SJCRH30 (cell line): Measurements from ENCODE around the gene PRKCA. TPM values are rescaled to one million over a fixed set of nuclear protein-coding genes. Genes with fewer than 3 reads are reported as not detected.
"Not testable (repeated sequence)": the region's sequence is repeated elsewhere in the genome, so short reads cannot be mapped to it uniquely, and the experiment has no call there.

ENCODE experiments used
- DNase-seq, 2 experiments: peaks; one replicate each; pipeline ENCODE4 v3.0.0-alpha.2; 2015 to 2020
- H3K27ac ChIP-seq: fragments of 250-450 bp; sonication (Bioruptor Pico); 2 replicates; pipeline ENCODE4 v1.5.1; 2020; ENCODE audit warnings: mild to moderate bottlenecking, moderate library complexity
- H3K27me3 ChIP-seq: fragments of 250-450 bp; sonication (Bioruptor Pico); 2 replicates; pipeline ENCODE4 v1.5.1; 2020; ENCODE audit warnings: mild to moderate bottlenecking, moderate library complexity
- H3K36me3 ChIP-seq: fragments of 250-450 bp; sonication (Bioruptor Pico); 2 replicates; pipeline ENCODE4 v1.5.1; 2020; ENCODE audit warnings: mild to moderate bottlenecking, moderate library complexity
- H3K4me1 ChIP-seq: fragments of 250-450 bp; sonication (Bioruptor Pico); 2 replicates; pipeline ENCODE4 v1.5.1; 2020; ENCODE audit warnings: mild to moderate bottlenecking, moderate library complexity
- H3K4me3 ChIP-seq: fragments of 250-450 bp; sonication (Bioruptor Pico); 2 replicates; pipeline ENCODE4 v1.5.1; 2020; ENCODE audit warnings: mild to moderate bottlenecking, moderate library complexity
- H3K9me3 ChIP-seq: fragments of 250-450 bp; sonication (Bioruptor Pico); replicated peaks from 2 replicates; pipeline ENCODE4 v1.5.1; 2020; ENCODE audit warnings: mild to moderate bottlenecking, moderate library complexity
- total RNA-seq: library from RNA; depleted of rRNA; stranded (reverse); fragments of >200 nt; shearing (Covaris generic); gene quantifications from 2 replicates; pipeline ENCODE4 v1.2.3, GENCODE V29; 2014

PRKCA gene
- total RNA-seq, 1 experiment from 2014 or later, result 24.7 TPM

DNA sequence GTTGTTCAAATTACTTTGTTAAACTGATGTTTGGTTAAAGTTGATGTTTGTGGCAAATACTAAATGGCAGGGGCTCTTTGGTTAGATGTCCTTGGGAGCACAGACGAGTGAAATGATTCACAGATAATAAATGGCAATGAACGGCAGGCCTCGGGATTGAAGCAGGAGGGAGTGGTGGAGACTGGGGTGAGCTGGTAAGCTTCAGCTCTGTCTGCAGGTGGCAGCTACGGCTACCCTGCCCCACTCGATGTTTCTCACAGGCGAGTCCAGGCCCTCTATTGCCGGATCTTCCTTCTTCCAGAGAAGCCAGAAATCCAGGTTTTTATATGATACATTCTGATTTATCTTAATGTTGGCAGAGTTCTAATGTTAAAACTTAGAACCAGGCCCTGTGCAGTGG, 387.8 kb downstream of the PRKCA start:
- H3K36me3 ChIP-seq, result peaks cover 3% of the 10 kb centered on the region; the same call in 1 of the 2 replicates
- H3K4me3 ChIP-seq, result no peak overlapping the region
- no peaks in the 10 kb centered on the region for H3K9me3 ChIP-seq
- DNase-seq, result no peak
- H3K4me1 ChIP-seq, result no peaks in the 10 kb centered on the region
- H3K27ac ChIP-seq, result no peak overlapping the region
- no peaks in the 10 kb centered on the region for H3K27me3 ChIP-seq

DNA sequence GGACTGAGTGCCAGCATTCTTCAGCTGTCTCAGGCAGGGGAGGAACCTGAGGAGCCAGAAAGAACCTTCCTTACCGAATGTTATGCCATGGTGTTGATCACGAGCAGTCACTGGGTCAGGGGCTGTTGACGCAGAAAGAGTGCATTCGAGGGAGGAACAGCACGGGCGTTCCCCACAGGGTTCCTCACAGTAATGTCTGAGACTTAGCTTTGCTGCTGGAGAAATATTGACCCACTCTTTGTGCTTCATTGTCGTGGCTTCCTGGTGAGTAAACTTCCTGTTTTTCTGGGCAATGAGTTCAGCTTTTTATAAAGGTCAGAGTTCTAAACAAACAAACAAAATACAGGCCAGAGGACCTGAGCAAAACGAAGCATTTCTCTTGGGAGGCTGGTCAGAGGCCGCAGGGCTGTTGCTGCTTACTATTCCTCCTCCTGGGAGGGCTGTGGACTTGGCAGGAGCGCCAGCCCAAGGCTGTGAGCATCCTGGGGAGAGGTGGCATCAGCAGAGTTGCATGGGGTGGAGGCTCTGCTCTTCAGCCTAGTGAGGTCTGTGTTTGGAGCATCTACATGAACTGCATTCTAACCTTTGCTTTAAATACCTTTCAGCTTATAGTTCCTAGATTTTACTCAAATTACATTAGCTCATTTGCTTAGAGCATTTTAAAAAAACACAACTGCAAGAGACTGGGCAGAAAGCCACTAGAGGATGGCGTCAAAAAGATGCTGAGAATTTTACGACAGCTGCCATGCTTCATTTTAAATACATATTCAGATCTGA, 389.4 kb downstream of the PRKCA start:
- H3K9me3 ChIP-seq, result no peaks in the 10 kb centered on the region
- no peak overlapping the region for H3K4me3 ChIP-seq
- H3K36me3 ChIP-seq, result peaks cover 3% of the 10 kb centered on the region; the same call in 1 of the 2 replicates
- no peak for DNase-seq
- no peaks in the 10 kb centered on the region for H3K27me3 ChIP-seq
- no peak overlapping the region for H3K27ac ChIP-seq
- no peaks in the 10 kb centered on the region for H3K4me1 ChIP-seq

- no peak overlapping the region for H3K4me3 ChIP-seq
- no peaks in the 10 kb centered on the region for H3K4me1 ChIP-seq
- no peaks in the 10 kb centered on the region for H3K9me3 ChIP-seq
- no peak for DNase-seq
- H3K27ac ChIP-seq, result no peak overlapping the region
- peaks cover 3% of the 10 kb centered on the region for H3K36me3 ChIP-seq
- H3K27me3 ChIP-seq, result no peaks in the 10 kb centered on the region
Observed at GRCh38 chr17:66692421-66692690, 389.9 kb downstream of the PRKCA start.

GRCh38 chr17:66695098-66695497, 392.7 kb downstream of the PRKCA start:
- no peak overlapping the region for H3K27ac ChIP-seq
- DNase-seq, result no peak
- H3K9me3 ChIP-seq, result no peaks in the 10 kb centered on the region; the same call in 1 of the 2 replicates
- no peak overlapping the region for H3K4me3 ChIP-seq
- H3K4me1 ChIP-seq, result no peaks in the 10 kb centered on the region
- H3K27me3 ChIP-seq, result no peaks in the 10 kb centered on the region
- peaks cover 8% of the 10 kb centered on the region; the same call in 1 of the 2 replicates for H3K36me3 ChIP-seq

GRCh38 chr17:66698270-66698669, 395.9 kb downstream of the PRKCA start:
- Histone ChIP-seq H3K9me3 (no peaks in the 10 kb centered on the region; the same call in 1 of the 2 replicates), H3K27ac (no peak overlapping the region), H3K4me3 (no peak overlapping the region), H3K4me1 (no peaks in the 10 kb centered on the region), H3K27me3 (no peaks in the 10 kb centered on the region), H3K36me3 (peaks cover 8% of the 10 kb centered on the region; the same call in 1 of the 2 replicates)
- no peak for DNase-seq

- Histone ChIP-seq H3K36me3 (peaks cover 8% of the 10 kb centered on the region; the same call in 1 of the 2 replicates), H3K4me1 (no peaks in the 10 kb centered on the region)
- no peak for DNase-seq
Observed at GRCh38 chr17:66701462-66701861, 399.0 kb downstream of the PRKCA start.

DNA sequence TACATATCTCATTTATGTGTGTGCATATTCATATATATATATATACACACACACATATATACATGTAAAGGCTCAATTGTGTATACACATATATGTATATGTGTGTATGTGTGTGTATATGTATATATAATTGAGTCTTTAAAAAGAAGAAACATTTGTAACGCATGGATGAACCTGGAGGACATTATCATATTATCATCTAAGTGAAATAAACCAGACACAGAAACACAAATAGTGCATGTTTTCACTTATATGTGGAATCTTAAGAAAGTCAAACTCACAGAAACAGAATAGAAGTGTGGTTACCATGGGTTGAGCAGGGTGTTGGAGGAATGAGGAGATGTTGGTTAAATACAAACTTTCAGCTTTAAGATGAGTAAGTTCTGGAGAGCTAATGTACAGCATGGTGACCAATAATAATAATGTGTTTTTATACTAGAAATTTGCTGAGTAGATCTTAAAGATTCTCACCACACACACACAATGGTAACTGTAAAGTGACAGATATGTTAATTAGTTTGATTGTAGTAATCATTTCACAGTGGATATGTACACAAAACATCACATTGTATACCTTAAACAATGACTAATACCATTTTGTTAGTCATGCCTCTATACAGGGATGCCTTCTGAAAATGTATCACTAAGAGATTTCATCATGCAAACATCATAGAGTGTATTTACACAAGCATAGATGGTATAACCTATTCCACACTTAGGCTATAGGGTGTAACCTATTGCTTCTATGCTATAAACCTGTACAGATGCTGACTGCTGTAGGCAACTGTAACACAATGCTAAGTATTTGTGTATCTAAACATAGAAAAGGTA, 399.9 kb downstream of the PRKCA start:
- H3K27me3 ChIP-seq, result no peaks in the 10 kb centered on the region
- no peak for DNase-seq
- no peak overlapping the region for H3K27ac ChIP-seq
- H3K4me1 ChIP-seq, result no peaks in the 10 kb centered on the region
- peaks cover 8% of the 10 kb centered on the region; the same call in 1 of the 2 replicates for H3K36me3 ChIP-seq
- no peaks in the 10 kb centered on the region; the same call in 1 of the 2 replicates for H3K9me3 ChIP-seq
- H3K4me3 ChIP-seq, result no peak overlapping the region

More at GRCh38 chr17:66701462-66701861, 399.0 kb downstream of the PRKCA start:
- Histone ChIP-seq H3K27me3 (no peaks in the 10 kb centered on the region), H3K27ac (no peak overlapping the region), H3K4me3 (no peak overlapping the region), H3K9me3 (no peaks in the 10 kb centered on the region; the same call in 1 of the 2 replicates)

DNA sequence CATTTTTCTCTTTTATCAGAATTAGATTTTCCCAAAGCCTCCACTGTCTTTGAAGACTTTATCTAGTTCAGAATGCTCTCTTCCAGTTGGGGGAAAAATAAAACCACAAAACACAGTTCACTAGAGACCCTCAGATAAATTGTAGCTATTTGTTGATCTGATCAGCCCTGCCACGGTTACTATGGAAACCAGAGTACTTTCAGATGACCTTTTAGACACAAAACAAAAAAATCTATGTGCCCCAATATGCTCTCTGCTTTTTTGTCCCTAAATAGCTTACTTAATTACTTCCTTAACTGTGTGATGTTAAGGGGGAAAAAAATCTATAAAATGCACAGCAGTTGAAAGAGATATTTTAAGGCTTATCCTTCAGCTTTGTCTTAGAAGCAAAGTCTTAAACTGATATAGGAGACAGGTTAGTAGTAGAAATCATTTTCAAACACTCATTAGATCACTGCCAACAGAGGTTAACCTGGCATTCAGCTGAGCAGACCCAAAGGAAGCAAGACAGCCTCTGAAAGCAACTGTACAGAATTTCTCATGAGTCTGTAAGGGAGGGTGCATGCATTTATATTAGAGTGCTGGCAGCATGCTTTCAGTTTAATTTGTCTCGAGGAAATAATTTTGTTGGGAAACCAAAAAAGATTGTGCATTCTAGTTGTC, 402.6 kb downstream of the PRKCA start:
- Histone ChIP-seq H3K27ac (no peak overlapping the region), H3K27me3 (no peaks in the 10 kb centered on the region), H3K4me1 (no peaks in the 10 kb centered on the region), H3K9me3 (no peaks in the 10 kb centered on the region), H3K36me3 (no peaks in the 10 kb centered on the region), H3K4me3 (no peak overlapping the region)
- no peak for DNase-seq

DNA sequence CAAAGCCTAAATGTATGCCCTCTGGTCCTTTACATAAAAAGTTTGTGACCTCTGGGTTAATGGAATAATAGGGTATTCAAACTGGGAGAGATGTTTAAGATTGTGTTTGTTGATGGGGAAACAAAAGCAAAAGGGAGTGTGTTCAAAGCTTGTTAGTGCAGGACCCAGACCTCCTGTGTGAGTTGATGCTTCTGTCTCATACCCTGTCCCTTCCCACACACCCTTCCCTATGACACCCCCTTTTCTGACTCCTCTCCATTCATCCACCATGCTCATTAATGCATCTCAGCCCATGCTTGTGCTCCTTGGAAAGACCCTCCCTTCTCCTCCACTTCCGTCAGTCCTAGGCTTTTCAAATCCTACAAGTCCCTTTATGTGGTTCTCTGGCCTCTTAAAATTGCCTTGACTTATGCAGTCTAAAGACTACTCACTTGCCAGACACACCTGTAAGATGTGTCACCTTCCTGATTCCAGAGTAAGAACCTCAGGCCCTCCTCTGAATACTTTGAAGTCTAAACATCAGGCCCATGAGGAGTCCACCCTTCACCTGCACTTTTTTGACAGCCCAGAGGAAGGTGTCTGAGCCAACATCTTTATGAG, 404.5 kb downstream of the PRKCA start:
- Histone ChIP-seq H3K4me1 (no peaks in the 10 kb centered on the region), H3K4me3 (no peak overlapping the region), H3K9me3 (no peaks in the 10 kb centered on the region), H3K36me3 (no peaks in the 10 kb centered on the region), H3K27ac (no peak overlapping the region), H3K27me3 (no peaks in the 10 kb centered on the region)
- no peak for DNase-seq

DNA sequence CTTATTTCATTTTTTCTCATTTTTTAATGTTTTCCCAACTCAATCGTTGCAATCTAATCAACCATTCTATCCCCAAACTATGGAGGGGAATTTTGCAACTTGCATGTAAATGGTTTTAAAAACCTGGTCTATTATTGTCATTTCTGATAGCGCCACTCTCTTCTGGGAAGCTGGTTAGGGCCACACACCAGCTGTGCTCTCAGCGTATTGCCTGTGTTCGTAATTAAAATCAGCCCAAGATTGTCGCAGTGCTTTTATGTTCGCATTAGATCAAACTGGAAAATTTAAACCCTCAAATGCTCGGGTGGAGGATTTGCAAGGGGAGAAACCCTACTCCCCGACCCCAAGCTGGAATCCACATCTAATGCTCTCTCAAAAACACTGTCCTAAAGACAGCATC, 409.0 kb downstream of the PRKCA start:
- Histone ChIP-seq H3K27ac (no peak overlapping the region), H3K4me1 (peaks cover 7% of the 10 kb centered on the region; the same call in 1 of the 2 replicates), H3K4me3 (no peak overlapping the region), H3K36me3 (no peaks in the 10 kb centered on the region), H3K27me3 (no peaks in the 10 kb centered on the region), H3K9me3 (no peaks in the 10 kb centered on the region)
- no peak for DNase-seq

DNA sequence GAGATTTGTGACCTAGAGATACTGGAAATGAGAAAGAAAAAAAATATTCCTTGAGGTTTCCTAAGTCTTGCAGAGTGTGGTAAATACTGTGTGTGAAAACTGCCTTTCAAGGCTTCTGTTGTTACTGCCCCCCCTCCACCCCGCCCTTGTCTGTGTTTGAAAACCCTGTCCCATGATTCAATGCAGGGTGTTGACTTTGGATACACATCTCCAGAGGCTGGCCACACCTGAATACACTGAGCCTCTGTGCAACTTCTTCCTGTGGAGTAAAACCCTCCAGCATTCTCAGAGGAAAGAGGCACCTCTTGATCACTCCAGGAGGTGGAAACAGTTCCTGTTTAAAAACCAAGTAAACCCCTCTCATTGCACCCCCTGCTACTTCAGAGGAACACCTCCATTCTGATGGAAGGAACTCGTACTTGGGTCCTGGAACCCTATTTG, 409.5 kb downstream of the PRKCA start:
- H3K4me1 ChIP-seq, result peaks cover 8% of the 10 kb centered on the region
- H3K36me3 ChIP-seq, result no peaks in the 10 kb centered on the region
- DNase-seq, result no peak
- no peaks in the 10 kb centered on the region for H3K27me3 ChIP-seq
- H3K9me3 ChIP-seq, result no peaks in the 10 kb centered on the region
- H3K27ac ChIP-seq, result no peak overlapping the region
- no peak overlapping the region for H3K4me3 ChIP-seq

DNA sequence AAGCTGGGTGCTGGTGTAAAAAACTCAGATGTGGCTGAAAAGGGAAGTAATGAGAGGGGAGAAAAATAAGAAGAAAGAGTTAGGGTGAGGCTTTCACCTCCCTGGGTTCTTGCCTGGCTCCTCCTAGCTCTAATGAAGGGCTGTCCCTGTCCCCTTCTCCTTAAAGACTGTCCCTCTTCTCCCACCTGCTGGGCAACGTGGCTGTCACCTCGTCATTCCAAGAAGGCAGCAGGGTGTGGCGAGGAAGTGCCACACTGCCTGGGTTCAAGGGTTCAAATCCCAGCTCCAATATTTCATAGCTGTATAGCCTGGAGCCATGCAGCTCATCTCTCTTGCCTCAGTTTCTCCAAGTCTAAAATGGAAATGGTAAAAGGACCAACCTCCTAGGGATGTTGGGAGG, 410.0 kb downstream of the PRKCA start:
- H3K4me1 ChIP-seq, result peaks cover 13% of the 10 kb centered on the region
- no peak overlapping the region for H3K4me3 ChIP-seq
- H3K27me3 ChIP-seq, result no peaks in the 10 kb centered on the region
- H3K36me3 ChIP-seq, result no peaks in the 10 kb centered on the region
- no peak overlapping the region for H3K27ac ChIP-seq
- no peaks in the 10 kb centered on the region for H3K9me3 ChIP-seq
- no peak for DNase-seq

GRCh38 chr17:66713021-66713532, 410.7 kb downstream of the PRKCA start:
- peaks cover 19% of the 10 kb centered on the region for H3K4me1 ChIP-seq
- not testable (repeated sequence) for H3K27ac ChIP-seq, H3K27me3 ChIP-seq, H3K9me3 ChIP-seq, H3K4me3 ChIP-seq, DNase-seq, H3K36me3 ChIP-seq

GRCh38 chr17:66713533-66714042, 411.2 kb downstream of the PRKCA start:
- H3K4me3 ChIP-seq, result no peak overlapping the region
- no peaks in the 10 kb centered on the region for H3K36me3 ChIP-seq
- H3K9me3 ChIP-seq, result no peaks in the 10 kb centered on the region
- peaks cover 20% of the 10 kb centered on the region for H3K4me1 ChIP-seq
- no peak overlapping the region for H3K27ac ChIP-seq
- H3K27me3 ChIP-seq, result no peaks in the 10 kb centered on the region
- DNase-seq, result no peak
